PFSK-1 (cell line): Measurements from ENCODE around the gene GSE1.

Experiments
- FOXP2 ChIP-seq: optimal IDR thresholded peaks from 2 replicates; pipeline ENCODE3; 2011; ENCODE audit warnings: borderline replicate concordance, control low read depth, inconsistent platforms; ENCODE audit not compliant: insufficient read depth; ENCODE audit errors: extremely low read length, extremely low read depth
- POLR2AphosphoS5 ChIP-seq: IDR thresholded peaks from 2 replicates; pipeline ENCODE4 v1.6.1; 2012; ENCODE audit warnings: low read depth, mild to moderate bottlenecking, control low read depth, low read length, moderate library complexity
- TAF1 ChIP-seq: IDR thresholded peaks from 2 replicates; pipeline ENCODE4 v1.6.1; 2012; ENCODE audit warnings: low read length, control low read depth, borderline replicate concordance; ENCODE audit not compliant: insufficient read depth

- TF ChIP-seq POLR2AphosphoS5 (no peak), FOXP2 (no peak), TAF1 (no peak)
Observed at GRCh38 chr16:85628645-85629044, 15.5 kb downstream of the GSE1 start.
